Thoracic aorta (tissue), 2 donors: ENCODE data around the gene MTX1. TPM values are rescaled to one million over a fixed set of nuclear protein-coding genes. Genes with fewer than 3 reads are reported as not detected.

Experiments used
- ATAC-seq: fragments of 150-250 bp; one replicate; pipeline ENCODE4 v1.8.0; 2017; ENCODE audit warnings: low read depth; ENCODE audit not compliant: insufficient number of reproducible peaks, low FRiP score
- DNase-seq: peaks from one replicate; pipeline ENCODE4 v3.0.0-alpha.2; 2020; ENCODE audit warnings: low spot score
- H3K27ac ChIP-seq, 2 donors: fragments of 200-600 bp; sonication (generic); 1 replicate in 1 of 2; 2 replicates in 1 of 2; pipeline ENCODE4 v1.5.1; 2016; ENCODE audit warnings: mild to moderate bottlenecking in 2 of 2, moderate library complexity in 2 of 2
- H3K27me3 ChIP-seq: fragments of 200-600 bp; sonication (generic); replicated peaks from 2 replicates; pipeline ENCODE4 v1.6.0; 2016; ENCODE audit warnings: mild to moderate bottlenecking; ENCODE audit not compliant: insufficient read depth
- H3K36me3 ChIP-seq: fragments of 200-600 bp; sonication (generic); one replicate; pipeline ENCODE4 v1.5.1; 2016
- H3K4me1 ChIP-seq, 2 donors: fragments of 200-600 bp; sonication (generic); 1 replicate in 1 of 2; 2 replicates in 1 of 2; pipeline versions ENCODE4 v1.5.1 to v1.6.0; 2016; ENCODE audit warnings: low read depth in 2 of 2, mild to moderate bottlenecking in 1 of 2; ENCODE audit not compliant: control insufficient read depth in 1 of 2
- H3K4me3 ChIP-seq: fragments of 200-600 bp; sonication (generic); 2 replicates; pipeline ENCODE4 v1.5.1; 2016; ENCODE audit warnings: mild to moderate bottlenecking
- H3K9me3 ChIP-seq: fragments of 200-600 bp; sonication (generic); 2 replicates; pipeline ENCODE4 v1.5.1; 2016
- CTCF ChIP-seq: fragments of 200-600 bp; sonication (generic); IDR thresholded peaks from one replicate; pipeline ENCODE4 v1.5.1; 2019; ENCODE audit warnings: antibody characterized with exemption
- total RNA-seq, 2 donors: library from RNA; depleted of rRNA; stranded (reverse); fragments of >200 nt; gene quantifications; one replicate each; pipeline versions ENCODE4 v1.1.0 to v1.2.3, GENCODE V29; 2016

MTX1 gene
- total RNA-seq, 2 donors from 2014 or later = 21.7 to 22.9 TPM

- Histone ChIP-seq H3K27me3 (no peaks in the 10 kb centered on the region), H3K36me3 (no peaks in the 10 kb centered on the region), H3K27ac (no peak overlapping the region), H3K4me1 (peaks cover 8 to 32% of the 10 kb centered on the region in 2 donors), H3K9me3 (no peaks in the 10 kb centered on the region), H3K4me3 (no peak overlapping the region)
- ATAC-seq (no peak), DNase-seq (no peak)
- TF ChIP-seq CTCF = no peak
These were observed 32.5 kb upstream of the MTX1 start for GRCh38 chr1:155175927-155176371.

GRCh38 chr1:155176544-155177071 lies 31.9 kb upstream of the MTX1 start:
- peak; percentile 94 for TF ChIP-seq CTCF

GRCh38 chr1:155177192-155177917 lies 31.1 kb upstream of the MTX1 start:
- H3K27me3 ChIP-seq = no peaks in the 10 kb centered on the region
- H3K4me3 ChIP-seq = no peak overlapping the region
- H3K36me3 ChIP-seq = no peaks in the 10 kb centered on the region
- ATAC-seq = no peak
- no peak for TF ChIP-seq CTCF
- DNase-seq = no peak
- no peak overlapping the region for H3K27ac ChIP-seq
- H3K4me1 ChIP-seq = peaks cover 5 to 26% of the 10 kb centered on the region in 2 donors
- H3K9me3 ChIP-seq = no peaks in the 10 kb centered on the region

More at GRCh38 chr1:155176544-155177071, 31.9 kb upstream of the MTX1 start:
- peaks cover 8 to 32% of the 10 kb centered on the region in 2 donors for H3K4me1 ChIP-seq
- no peak for ATAC-seq
- no peak overlapping the region for H3K27ac ChIP-seq
- no peaks in the 10 kb centered on the region for H3K9me3 ChIP-seq
- H3K4me3 ChIP-seq = no peak overlapping the region
- no peak for DNase-seq
- H3K27me3 ChIP-seq = no peaks in the 10 kb centered on the region
- no peaks in the 10 kb centered on the region for H3K36me3 ChIP-seq

- ATAC-seq = no peak
These were observed 30.6 kb upstream of the MTX1 start for GRCh38 chr1:155177918-155178281.

More at GRCh38 chr1:155177918-155178281, 30.6 kb upstream of the MTX1 start:
- no peak overlapping the region for H3K27ac ChIP-seq
- no peak for TF ChIP-seq CTCF
- H3K4me1 ChIP-seq = peaks cover 4 to 23% of the 10 kb centered on the region in 2 donors
- no peak for DNase-seq
- no peaks in the 10 kb centered on the region for H3K9me3 ChIP-seq
- H3K27me3 ChIP-seq = no peaks in the 10 kb centered on the region
- H3K4me3 ChIP-seq = no peak overlapping the region
- no peaks in the 10 kb centered on the region for H3K36me3 ChIP-seq
